Stimulated activated CD4-positive, alpha-beta T cell treated with anti-CD3 and anti-CD28 coated beads, Interleukin-2, amount 100 ng/mL, for 24 hours (primary cell): ENCODE data around the gene GGTLC2.
A peak's percentile ranks its signal among the peaks of the same experiment; 100 is the strongest.
"Not testable (repeated sequence)": the region's sequence is repeated elsewhere in the genome, so short reads cannot be mapped to it uniquely, and the experiment has no call there.

ENCODE experiments used
- DNase-seq, 2 donors: peaks; one replicate each; pipeline ENCODE4 v3.0.0-alpha.2; 2020

GGTLC2 gene

GRCh38 chr22:22670076-22670795 is 25.8 kb downstream of the GGTLC2 start:
- no peak for DNase-seq

- no peak for DNase-seq
Measured at GRCh38 chr22:22671506-22671905, 27.1 kb downstream of the GGTLC2 start.

DNA sequence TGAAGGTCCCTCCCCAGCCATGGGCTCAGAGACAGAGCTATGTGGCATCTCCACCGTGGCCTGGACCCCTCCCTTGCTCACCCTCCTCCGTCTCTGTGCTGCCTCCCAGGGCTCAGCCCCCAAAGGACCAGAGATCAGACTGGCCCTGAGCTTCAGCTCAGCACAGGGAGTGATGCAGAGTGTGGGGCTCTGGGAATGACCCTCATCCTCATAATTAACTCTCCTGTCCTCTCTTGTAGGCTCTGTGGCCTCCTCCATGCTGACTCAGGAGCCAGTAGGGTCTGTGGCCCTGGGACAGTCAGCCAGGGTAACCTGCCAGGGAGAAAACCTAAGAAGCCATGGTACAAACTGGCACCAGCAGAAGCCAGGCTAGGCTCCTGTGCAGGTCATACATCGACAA is 28.7 kb downstream of the GGTLC2 start:
- no peak for DNase-seq

DNA sequence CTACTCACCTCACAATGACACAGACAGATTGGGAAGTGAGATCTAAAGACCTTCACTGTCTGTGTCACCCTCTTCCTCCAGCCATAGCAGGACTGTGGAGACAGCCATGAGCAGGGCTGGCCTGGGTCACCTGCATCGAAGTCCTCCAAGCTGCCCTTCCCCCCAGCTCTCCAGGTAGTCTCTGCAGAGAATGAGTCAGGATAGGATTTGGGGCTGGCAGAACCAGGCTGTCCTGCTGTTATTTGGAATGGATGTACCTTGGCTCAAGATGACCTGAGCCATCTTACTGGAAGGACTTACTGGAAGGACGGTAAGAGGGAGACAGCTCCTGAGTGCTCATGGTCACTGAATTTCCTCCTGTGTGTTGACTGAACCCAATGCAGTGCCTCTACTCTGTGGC is 29.2 kb downstream of the GGTLC2 start:
- no peak for DNase-seq

DNA sequence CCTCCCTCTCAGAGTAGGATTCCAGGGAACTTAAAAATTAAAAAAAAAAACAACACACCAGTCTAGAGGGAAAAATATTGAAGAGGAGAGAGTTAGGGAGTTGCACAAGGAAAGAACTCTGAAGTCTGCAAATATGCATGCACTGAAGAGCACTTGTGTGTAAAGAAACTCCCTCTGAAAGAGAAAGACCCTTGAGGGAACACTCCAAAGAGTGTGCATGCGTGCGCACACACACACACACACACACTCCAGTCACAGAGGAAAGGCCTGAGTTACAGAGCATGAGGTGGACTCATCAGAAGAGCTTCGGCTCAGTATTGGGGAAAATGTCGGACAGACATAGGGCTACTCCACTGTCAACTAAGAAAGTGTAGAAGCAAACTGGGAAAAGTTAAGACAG is 30.1 kb downstream of the GGTLC2 start:
- DNase-seq = no peak

DNA sequence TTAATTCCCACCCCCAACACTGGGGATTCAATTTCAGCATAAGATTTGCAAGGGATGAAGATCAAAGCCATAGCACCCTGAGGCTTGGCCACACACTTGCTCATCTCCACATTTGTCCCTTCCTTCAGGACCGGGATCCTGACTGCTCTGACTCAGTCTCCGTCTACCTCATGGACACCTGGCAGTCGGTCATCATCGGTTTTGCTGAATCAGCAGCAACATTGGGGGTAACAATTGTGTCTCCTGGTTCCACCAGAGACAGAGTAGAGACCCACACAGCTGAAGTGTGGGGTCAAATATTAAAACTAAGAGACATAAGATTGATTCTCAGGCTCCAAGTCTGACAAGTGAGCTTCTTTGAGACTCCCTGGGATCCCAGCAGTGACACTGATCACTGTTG is 34.6 kb downstream of the GGTLC2 start:
- no peak for DNase-seq

DNA sequence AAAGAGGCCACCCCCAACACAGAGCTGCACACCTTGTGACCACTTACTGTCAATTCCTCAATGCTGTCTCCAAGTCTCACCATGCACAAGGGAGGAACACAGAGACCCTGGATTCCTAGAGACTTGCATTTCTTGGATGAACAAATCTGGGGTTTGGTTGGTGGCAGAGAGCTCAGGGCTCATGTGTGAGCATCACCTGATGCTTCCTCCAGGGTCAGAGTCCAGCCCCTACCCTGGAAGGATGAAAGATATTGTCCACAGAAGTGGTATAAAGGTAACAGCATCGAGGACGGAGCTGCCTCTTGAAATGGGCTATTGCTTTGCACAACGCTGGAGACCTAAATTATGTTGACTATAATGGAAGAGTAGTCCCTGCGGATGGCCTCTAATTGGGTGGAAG is 36.0 kb downstream of the GGTLC2 start:
- no peak for DNase-seq

DNA sequence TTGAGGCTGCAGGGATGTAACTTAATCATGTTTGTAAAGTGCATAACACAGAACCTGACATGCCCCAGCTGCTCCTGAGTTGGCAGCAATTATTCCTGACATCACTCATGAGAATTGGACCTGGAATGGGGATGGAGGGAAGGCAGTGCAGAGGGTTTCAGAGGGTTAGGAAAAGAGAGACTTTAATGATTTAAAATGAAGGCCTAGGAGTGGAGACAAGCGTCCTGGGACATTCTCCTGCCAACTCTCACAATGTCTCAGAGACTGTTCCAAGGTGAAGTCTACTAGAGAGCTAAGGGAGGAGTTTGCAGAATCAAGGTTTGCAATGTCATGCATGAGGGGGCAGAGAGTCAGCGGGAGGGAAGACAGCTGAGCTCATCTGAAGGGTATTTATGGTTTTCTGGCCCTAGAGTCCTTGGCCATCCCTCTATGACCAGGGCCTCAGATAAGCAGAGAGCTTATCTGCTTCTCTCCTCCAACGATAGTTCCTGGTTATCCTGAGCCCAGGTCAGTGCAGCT is 36.9 kb downstream of the GGTLC2 start:
- DNase-seq = no peak

GRCh38 chr22:22682196-22682595 is 37.8 kb downstream of the GGTLC2 start:
- no peak for DNase-seq

DNA sequence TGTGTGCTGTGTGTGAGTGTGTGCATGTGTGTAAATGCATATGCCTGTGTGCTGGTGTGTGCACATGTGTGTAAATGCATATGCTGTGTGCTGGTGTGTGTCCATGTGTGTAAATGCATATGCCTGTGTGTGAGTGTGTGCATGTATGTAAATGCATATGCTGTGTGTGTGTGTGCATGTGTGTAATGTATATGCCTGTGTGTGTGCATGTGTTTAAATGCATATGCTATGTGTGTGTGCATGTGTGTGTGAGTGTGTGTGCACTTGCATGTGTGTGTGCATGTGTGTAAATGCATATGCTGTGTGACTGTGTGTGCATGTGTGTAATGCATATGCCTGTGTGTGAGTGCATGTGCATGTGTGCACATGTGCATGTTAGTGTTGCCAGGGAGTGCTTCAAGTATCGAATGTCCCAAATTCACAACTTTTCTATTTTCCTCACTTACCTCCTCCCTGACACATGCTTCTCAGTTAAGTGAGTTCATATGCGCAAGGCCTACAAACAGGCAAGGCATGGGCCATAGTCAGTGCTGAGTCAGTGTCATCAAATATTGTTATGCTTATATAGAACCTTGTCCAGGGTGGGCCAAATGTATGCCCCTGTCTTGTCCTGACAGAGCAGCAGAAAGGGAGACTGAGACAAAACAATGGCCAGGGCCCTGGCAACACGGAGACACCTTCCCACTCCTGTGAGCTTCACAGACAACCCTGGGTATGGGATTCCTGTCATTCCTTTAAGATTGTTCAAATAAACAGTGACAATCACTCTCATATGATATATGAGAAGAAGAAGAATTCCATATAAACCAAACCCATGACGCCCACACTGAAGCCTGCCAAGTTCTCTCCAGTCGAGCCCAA is 38.6 kb downstream of the GGTLC2 start:
- DNase-seq = no peak

DNA sequence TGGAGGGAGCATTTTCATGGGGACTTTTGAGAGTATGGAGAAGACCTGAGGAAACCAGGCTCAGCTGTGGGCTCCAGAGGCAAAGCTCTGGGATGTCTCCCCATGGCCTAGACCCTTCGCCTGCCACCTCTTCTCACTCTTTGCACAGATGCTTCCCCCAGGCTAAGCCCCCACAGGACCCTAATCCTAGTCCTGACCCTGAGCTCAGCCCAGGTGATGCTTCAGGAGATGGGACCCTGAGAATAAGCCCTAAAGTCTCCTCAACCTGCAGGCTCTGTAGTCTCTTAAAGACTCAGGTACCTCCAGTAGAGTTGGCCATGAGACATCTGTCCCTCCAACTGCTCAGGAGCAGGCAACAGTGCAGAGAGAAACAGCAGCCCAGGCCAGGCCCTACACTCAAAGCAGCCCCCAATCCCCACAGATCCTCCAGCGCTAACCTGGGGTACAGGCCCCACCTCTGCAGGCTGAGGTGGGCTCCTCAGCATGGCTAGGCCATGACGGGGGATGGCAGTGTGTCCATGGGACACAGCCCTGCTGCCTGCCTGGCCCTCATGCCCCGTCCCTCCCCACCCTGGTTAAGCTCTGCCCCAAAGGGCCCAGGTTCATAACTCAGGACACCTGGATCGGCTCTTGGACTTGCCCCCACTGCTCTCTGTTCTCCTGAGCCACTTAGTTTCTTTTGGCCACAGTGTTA is 39.4 kb downstream of the GGTLC2 start:
- DNase-seq = no peak

GRCh38 chr22:22684580-22685561 is 40.5 kb downstream of the GGTLC2 start:
- peak in 1 of 2 donors; percentile 26 for DNase-seq

DNA sequence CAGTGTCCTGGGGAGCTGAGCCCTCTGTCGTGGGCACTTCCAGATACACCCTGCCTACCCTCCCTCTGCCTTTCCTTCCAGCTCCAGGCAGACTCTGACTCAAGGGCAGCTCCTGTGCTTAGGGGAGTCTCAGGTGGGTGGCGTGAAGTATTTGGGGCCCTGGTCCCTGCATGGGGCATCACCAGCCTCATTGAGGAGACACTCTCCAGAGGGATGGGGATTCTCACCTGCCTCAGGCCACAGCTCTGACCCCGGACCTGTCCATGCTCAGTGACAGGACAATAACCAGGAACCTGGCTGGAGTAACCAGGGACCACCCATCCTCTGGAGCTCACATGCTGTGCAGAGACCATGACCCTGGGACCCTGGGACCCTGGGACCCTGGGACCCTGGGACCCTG is 41.2 kb downstream of the GGTLC2 start:
- DNase-seq = no peak

GRCh38 chr22:22686202-22687115 is 42.0 kb downstream of the GGTLC2 start:
- DNase-seq = not testable (repeated sequence)

- peak in 1 of 2 donors; percentile 16 for DNase-seq
Measured at GRCh38 chr22:22687638-22688500, 43.5 kb downstream of the GGTLC2 start.

DNA sequence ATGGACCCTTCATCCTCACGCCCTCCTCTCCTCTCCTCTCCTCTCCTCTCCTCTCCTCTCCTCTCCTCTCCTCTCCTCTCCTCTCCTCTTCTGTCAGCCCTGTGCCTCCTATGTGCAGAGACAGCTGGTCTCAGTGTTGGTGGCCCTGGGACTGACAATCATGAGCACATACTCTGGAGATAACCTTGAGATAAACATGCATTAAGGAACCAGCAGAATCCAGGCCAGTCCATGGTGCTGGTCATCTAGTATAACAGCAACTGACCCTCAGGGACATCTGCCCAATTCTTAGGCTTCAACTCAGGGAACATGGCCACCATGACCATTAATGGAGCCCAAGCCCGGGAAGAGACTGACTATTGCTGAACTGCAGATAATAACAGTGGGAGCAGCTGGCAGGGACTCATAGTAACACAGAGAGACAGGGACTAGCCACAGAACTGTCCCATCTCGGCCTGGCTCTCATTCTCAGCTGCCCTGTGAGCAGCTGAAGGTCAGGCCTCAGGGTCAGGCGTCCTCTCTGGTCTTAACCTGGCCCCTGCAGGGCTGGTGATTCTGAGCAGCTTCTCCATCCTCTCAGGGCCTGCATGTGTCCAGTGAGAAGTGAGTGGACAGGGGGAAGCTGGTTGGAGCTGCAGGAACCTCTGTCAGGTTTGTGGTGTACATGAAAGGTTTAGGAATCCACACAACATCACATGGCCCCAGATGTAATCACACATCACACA is 45.4 kb downstream of the GGTLC2 start:
- no peak for DNase-seq

GRCh38 chr22:22691055-22691454 is 46.6 kb downstream of the GGTLC2 start:
- no peak for DNase-seq

GRCh38 chr22:22691716-22692701 is 47.6 kb downstream of the GGTLC2 start:
- DNase-seq = no peak
